ENCODE measurements around the gene CYS1.
"Not testable (repeated sequence)": the region's sequence is repeated elsewhere in the genome, so short reads cannot be mapped to it uniquely, and the experiment has no call there.

CYS1 gene

DNA sequence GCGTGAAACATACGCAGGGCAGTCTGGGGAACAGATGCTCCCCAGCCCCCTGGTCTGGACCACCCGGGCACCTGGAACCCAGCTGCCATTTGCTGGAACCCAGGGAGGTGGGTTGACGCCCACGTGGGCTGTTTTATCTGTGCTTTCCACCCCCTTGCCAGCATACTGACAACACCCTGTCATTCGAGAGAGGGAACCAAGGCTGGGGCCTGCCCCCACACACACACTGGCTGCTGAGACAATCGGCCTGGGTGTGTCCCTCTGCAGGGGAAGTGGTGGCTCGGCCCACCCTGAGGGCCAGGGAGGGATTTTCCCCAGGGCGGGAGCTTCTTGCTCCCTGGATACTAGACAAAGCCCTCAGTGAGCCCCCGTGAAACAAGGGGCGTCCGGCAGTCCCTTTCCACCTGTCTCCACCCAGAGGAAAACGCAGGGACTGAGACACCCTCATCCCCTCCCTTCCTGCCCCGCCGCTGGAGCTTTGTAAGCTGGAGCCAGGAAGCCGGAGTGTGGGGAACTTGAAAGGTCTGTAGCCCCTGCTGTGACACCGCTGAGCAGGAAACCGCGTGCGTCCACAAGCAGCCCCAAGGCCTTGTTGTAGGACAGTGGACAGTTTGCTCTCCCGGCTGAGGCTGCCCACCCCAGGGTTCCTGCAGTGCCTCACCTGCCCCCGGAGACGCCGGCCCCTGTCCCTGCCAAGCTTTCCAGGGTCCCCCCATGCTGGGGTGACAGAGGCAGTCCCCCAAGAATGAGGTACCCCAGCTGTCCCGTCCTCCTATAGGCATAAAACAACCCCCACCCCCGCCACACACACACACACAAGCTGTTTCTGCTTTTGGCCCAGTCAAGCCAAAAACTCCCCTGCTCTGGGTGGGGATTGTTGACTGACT is 51.0 kb downstream of the CYS1 start:
- DNase-seq: peak; percentile 91 to 96 (median 94)

DNA sequence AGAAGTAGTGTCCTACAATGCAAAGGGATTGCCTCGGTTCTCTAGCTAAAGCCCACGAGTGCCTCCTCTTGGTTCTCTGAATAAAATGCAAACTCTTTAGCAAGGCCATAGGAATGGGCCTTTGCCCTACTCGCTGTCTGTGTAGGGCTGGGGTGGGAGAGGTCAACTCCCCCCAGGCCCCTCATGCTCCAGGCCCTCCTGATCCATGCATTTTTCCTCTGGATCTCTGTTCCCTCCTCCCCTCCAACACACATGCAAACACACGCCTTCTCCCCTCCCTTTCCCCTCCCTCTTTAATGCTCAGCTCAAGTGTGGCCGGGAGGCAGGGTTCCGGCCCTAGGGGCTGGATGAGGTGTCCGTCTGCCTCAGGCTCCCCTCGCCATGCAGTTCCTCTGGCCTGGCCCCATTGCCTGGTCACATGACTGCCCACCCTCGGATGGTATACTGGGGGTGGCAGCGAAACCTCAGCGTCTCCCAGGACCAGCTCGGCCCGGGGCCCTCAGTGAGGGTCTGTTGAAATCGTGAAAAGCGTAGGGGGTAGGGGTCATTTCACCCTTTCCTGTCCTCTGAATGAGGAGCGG is 51.7 kb downstream of the CYS1 start:
- peak; percentile 44 to 66 (median 54) for DNase-seq

- peak in 2 of 4 experiments; percentile 35 to 50 for DNase-seq
Observed at GRCh38 chr2:10027660-10028330, 52.4 kb downstream of the CYS1 start.

DNA sequence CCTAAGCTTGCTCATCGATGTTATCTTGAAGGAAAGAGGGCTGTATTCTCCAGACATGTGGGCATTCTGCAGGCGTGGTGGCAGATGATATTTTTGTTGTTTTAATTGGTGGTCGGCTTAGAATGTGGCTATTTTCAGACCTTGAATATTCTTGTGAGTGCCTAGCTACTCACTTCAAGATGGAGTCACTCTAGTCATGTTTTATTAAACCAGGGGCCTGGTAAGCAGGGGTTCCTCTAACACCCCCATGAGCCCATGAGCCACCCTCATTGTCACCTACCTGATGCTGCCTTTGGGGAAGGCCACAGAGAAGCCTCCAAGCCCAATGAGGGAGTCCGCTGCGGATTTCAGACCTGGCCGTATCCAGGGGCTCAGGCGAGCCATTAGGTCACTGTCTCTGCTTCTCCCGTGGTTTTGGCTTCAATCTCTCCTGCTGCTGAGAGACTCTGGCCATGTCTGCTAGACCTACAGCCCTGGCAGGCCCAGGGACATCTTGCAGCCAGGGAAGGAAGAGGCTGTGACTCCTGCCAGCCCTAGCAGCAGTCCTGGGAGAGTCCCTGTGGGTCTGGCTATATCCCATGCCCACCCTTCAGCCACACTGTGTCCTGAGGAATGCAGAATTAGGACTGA is 53.2 kb downstream of the CYS1 start:
- no peak for DNase-seq

DNA sequence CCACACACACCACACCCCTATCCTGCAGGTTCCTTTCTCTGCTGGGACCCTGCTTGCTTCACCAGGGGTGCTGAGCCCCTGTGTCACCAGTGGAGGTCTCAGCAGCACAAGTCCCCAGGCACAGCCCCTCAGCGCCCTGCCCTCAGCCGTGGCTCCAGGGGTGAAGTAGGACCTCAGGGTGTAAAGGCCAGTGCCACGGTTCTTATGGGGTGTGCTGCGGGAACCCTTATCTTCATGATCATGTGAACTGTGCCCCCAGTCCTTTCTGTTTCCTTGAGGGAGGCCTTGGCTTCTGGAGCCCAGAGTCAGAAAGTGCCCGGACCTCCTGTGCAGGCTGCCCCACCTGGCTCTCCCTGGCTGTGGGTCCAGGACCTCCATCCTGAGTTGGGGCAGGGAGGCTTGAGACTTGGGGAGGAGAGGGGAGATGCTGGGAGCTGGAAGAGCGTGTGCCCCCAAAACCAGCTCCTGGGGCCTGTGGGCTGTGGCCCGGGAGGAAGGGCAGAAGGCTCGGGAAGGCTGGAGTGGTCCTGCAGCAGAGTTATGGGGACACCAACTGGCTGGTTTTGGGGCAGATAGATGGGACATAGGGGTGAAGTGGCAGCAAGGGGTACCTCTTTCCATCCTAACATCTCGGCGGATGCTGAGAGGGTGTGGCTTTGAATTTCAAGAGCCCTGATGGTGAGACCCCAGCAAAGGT is 57.1 kb downstream of the CYS1 start:
- no peak for DNase-seq

GRCh38 chr2:10022445-10022844 is 57.8 kb downstream of the CYS1 start:
- DNase-seq: peak in 3 of 4 experiments; percentile 49 to 52 (median 50)

GRCh38 chr2:10022041-10022421 is 58.2 kb downstream of the CYS1 start:
- no peak for DNase-seq

GRCh38 chr2:10019602-10020400 is 60.4 kb downstream of the CYS1 start:
- peak in 3 of 4 experiments; percentile 67 to 72 (median 72) for DNase-seq

GRCh38 chr2:10019174-10019573 is 61.0 kb downstream of the CYS1 start:
- DNase-seq: peak in 3 of 4 experiments; percentile 55 to 62 (median 58)

DNA sequence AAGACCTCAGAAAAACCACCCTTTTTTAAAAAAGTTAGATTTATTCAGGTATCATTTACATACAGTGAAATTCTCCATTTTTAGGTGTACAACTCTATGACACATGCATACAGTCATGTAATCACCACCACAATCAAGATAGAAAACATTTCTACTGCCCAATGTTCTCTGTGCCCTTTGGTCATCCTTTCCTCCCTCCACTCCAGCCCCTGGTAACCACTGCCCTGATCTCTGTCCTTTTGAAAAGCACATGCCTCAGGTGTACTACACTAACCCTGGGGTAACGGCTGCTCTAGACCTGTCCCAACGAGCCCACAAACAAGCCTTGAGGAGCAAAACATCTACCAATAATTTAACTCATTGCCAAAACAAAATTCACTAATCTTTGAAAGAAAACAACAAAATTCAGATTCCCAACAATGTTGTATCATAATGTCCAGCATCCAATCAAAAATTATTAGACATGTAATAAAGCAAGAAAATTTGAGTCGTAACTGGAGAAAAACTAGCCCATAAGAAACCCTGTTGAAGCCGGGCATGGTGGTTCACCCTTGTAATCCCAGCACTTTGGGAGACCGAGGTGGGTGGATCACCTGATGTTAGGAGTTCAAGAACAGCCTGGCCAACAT is 62.8 kb downstream of the CYS1 start:
- no peak for DNase-seq

DNA sequence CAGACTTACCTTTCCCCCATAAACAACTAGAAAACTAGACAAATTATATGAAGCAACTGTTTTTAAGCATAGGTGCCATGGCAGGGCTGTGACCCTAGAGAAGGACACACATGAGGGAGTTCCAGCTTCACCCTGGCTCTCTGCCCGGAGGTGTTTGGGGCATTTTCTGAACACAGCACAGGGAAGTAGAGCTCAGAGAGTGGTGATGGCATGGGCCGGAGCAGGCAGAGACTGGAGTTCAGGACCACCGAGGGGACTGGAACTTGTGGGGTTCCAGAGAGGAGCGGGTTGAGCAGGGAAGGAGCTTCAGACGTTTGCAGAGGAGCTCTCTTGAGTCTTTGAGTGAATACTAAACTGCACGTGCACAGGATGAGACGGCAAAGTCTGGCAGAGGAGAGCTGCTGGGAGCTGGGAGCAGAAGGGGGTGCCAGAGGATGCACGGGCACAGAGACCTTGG is 63.4 kb downstream of the CYS1 start:
- DNase-seq: no peak

DNA sequence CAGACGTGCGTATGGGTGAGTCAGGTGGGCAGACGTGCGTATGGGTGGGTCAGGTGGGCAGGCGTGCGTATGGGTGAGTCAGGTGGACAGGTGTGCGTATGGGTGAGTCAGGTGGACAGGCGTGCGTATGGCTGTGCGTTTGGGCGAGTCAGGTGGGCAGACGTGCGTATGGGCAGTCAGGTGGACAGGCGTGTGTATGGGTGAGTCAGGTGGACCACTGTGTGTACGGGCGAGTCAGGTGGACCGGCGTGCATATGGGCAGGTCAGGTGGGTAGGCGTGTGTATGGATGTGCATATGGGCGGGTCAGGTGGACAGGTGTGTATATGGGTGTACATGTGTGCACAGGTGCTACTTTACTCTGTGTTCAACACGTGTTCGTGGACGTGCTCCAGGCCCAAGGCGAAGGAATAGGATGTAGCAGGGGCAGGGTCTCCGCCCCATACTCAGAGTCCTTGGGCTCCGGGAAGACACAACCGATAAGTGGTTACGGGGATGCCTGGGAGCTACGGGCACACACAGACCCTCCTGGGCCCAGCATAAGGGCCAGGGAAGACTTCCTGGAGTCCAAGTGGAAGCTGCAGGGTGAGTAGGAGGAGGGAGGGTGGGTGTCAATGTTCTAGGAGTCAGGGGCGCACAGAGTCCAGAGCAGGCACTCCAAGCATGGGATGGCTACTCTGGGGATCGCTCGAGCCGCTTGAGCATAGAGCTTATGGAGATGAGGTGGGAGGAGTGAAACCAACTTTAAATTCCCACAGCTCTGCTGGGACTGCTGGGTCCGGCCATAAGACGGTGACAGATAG is 64.0 kb downstream of the CYS1 start:
- DNase-seq: no peak

DNA sequence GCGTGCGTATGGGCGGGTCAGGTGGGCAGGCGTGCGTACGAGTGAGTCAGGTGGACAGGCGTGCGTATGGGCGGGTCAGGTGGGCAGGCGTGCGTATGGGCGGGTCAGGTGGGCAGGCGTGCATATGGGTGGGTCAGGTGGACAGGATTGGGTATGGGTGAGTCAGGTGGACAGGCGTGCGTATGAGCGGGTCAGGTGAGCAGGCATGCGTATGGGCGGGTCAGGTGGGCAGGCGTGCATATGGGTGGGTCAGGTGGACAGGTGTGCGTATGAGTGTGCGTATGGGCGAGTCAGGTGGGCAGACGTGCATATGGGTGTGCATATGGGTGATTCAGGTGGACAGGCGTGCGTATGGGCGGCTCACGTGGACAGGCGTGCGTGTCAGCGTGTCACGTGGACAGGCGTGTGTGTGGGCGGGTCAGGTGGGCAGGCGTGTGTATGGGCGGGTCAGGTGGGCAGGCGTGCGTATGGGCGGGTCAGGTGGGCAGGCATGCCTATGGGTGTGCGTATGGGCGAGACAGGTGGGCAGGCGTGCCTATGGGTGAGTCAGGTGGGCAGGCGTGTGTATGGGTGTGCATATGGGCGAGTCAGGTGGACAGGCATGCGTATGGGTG is 64.7 kb downstream of the CYS1 start:
- DNase-seq: not testable (repeated sequence)

GRCh38 chr2:10014418-10015190 is 65.6 kb downstream of the CYS1 start:
- no peak for DNase-seq

DNA sequence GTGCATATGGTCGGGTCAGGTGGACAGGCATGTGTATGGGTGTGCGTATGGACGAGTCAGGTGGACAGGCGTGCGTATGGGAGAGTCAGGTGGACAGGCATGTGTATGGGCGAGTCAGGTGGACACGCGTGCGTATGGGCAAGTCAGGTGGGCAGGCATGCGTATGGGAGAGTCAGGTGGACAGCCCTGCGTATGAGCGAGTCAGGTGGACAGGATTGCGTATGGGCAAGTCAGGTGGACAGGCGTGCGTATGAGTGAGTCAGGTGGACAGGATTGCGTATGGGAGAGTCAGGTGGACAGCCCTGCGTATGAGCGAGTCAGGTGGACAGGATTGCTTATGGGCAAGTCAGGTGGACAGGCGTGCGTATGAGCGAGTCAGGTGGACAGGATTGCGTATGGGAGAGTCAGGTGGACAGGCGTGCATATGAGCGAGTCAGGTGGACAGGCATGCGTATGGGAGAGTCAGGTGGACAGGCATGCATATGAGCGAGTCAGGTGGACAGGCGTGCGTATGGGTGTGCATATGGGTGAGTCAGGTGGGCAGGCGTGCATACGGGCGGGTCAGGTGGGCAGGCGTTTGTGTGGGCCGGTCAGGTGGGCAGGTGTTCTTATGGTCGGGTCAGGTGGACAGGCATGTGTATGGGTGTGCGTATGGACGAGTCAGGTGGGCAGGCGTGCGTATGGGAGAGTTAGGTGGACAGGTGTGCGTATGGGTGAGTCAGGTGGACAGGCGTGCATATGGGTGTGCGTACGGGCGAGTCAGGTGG is 66.4 kb downstream of the CYS1 start:
- not testable (repeated sequence) for DNase-seq

GRCh38 chr2:10012963-10013461 is 67.2 kb downstream of the CYS1 start:
- DNase-seq: no peak

DNA sequence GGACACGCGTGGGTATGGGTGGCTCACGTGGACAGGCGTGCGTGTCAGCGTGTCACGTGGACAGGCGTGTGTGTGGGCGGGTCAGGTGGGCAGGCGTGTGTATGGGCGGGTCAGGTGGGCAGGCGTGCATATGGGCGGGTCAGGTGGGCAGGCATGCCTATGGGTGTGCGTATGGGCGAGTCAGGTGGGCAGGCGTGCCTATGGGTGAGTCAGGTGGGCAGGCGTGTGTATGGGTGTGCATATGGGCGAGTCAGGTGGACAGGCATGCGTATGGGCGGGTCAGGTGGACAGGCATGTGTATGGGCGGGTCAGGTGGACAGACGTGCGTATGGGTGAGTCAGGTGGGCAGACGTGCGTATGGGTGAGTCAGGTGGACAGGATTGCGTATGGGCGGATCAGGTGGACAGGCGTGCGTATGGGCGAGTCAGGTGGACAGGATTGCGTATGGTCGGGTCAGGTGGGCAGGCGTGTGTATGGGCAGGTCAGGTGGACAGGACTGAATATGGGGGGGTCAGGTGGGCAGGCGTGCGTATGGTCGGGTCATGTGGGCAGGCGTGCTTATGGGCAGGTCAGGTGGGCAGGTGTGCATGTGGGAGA is 67.7 kb downstream of the CYS1 start:
- DNase-seq: not testable (repeated sequence)

Measured in suppressor macrophage (primary cell).